Stimulated activated CD4-positive, alpha-beta T cell treated with anti-CD3 and anti-CD28 coated beads, Interleukin-15, amount 100 ng/mL, for 24 hours (primary cell): ENCODE data around the gene TSC22D2.

Source experiments
- DNase-seq: peaks from one replicate; pipeline ENCODE4 v3.0.0-alpha.2; 2020

The TSC22D2 gene

DNA sequence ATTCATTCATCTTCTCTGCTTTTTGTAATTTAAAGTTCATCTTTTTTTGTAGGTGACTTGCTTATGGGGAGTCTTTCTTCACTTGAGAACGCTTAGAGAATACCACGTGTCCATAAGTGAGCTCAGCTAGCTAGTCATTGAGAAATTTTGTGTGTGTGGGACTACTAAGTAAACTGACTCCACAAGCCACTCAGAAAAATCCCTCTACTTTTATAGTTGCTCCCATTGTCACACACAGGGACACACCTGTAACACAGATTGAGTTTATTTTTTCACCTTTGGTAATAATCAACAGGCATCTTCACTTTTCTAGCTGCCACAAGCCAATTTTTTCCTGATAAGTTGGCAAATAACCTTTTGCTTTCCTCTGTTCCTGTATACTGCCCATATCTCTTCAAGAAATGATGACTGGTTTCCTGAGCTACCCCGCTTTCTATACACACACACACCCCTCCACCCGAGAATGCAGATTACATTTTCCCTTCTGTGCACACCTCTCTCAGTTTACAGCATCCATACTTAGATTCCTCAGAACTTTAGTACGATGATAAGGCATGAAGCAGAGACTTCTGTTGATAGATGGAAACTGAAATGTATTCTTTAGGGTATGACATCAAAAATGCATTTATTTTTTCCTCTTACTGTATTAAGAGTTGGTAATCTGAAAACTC is 4.6 kb downstream of the TSC22D2 start:
- DNase-seq = peak; percentile 24

DNA sequence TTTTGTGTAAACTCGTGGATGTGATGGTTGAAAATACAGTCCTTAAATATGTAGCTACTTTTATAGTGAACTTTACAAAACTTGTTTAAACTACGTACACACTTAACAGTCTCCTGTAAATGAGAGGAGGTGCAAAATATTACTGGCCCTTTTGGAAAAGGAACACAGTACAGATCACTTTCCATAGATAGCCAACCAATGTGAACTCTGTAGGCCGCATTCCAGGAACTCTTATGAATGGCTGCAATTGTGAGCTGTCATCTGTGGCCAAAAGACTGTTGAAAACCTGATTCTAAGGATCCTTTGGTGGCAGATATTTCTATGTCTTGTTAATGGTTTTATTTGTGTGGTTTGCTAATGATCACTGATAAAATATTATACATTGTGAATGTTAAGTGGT is 6.2 kb downstream of the TSC22D2 start:
- DNase-seq = no peak

DNA sequence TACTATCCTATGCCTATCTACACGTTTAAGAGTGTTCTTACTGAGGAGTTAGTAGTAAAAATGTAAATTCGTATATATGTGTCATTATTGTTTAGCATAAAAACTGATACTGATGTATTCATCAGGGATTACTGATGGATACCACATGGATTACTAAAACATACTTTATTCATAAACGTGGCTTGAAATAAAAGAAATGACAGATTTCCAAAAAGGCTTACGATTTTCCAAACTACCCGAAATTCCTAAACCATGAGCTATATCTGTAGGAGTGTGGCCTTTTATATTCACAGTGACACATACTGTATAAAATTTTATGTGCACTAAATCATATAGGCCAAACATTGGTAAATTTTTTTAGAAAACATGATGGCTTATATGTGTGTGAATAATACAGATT is 6.9 kb downstream of the TSC22D2 start:
- no peak for DNase-seq

DNA sequence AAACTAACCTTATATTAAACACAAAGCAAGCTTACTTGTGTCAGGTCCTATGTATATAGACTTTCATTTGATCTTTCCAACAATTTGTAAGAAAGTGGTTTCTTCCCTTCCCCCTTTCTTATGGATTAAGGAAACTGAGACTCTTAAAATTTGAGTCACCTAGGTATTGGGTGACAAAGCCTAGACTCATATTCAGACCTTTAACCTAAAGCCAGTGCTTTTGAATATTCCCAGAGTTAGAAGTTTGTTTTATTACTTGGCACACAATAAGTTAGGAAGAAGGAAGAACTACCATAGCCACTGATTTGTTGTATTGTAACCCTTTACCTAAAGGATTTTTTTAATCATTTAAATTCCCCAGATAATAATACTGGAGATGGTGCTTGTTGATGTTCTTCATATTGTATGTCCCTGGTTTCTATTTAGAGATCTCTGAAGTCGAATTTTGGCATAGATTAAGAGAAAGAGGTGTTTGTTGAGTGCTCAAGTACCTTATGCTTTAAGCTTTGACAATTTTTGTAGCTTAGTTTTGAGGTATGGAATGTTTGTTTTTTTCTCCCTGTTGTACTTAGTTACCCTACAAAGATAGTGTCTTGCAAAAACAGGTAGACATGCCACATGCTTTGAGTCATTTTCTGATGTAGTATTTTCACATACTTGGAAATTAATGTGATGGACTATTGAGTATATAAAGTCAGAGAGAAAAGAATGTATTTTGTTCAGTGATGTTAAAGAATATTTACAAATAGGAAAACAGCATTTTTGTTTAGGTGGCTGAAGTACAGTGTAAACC is 11.2 kb downstream of the TSC22D2 start:
- DNase-seq = no peak

- no peak for DNase-seq
Measured at GRCh38 chr3:150419959-150420358, 11.9 kb downstream of the TSC22D2 start.

GRCh38 chr3:150421256-150421655 is 13.2 kb downstream of the TSC22D2 start:
- no peak for DNase-seq

- no peak for DNase-seq
Measured at GRCh38 chr3:150421799-150422548, 13.9 kb downstream of the TSC22D2 start.

GRCh38 chr3:150422907-150423306 is 14.8 kb downstream of the TSC22D2 start:
- no peak for DNase-seq

DNA sequence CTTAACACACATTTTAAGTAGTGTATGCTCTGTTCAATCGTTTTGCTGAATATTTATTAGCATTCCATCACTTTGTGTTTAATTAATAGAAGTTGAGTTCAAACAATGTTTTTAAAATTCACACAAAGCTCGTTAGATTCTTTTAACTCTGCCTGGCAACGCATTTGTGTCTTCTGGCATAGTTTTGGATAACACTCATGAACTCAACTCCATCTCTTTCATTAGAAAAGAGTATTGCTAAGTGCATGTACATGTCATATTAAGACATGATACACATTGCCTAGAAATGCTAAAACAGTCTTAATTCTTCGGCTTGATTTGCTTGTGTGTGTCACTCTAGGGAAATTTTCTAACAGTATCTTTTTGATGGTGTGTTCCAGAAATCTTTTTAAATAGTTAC is 15.7 kb downstream of the TSC22D2 start:
- DNase-seq = no peak

DNA sequence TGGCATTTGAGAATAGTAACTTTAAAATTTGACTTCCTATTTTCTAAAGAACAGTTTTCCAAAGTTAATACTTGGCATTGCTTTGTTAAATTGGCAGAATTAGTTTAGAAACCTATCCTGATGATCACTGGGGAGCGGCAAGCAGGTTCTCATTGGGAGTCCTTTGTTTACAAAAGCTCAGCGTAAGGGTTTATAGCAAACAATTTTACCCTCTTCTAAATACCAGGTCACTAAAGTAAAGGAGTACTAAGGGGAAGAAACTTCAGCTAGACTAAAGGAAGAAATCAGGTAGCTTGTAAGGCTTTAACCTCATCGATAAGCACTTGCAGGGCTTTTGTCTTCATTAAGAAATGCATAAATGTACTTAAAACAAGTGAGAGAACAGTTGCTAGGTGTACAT is 18.2 kb downstream of the TSC22D2 start:
- no peak for DNase-seq

DNA sequence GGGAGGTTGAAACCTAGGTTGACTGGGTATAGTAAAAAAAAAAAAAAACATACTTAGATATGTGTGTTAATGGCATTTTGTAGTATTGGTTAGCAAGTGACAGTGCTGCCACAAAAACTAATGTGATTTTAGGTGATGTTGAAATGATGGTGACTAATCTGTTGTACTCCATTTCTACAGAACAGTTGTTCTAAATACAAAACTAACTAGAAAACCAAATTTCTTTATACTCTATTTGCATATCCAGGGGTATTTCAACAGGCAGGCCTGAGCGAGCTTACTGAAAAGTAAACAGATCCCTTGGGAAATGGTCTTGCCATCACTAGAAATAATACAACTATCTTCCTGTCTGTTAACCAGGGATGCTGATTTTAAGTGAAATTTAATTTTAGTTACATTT is 20.5 kb downstream of the TSC22D2 start:
- no peak for DNase-seq

DNA sequence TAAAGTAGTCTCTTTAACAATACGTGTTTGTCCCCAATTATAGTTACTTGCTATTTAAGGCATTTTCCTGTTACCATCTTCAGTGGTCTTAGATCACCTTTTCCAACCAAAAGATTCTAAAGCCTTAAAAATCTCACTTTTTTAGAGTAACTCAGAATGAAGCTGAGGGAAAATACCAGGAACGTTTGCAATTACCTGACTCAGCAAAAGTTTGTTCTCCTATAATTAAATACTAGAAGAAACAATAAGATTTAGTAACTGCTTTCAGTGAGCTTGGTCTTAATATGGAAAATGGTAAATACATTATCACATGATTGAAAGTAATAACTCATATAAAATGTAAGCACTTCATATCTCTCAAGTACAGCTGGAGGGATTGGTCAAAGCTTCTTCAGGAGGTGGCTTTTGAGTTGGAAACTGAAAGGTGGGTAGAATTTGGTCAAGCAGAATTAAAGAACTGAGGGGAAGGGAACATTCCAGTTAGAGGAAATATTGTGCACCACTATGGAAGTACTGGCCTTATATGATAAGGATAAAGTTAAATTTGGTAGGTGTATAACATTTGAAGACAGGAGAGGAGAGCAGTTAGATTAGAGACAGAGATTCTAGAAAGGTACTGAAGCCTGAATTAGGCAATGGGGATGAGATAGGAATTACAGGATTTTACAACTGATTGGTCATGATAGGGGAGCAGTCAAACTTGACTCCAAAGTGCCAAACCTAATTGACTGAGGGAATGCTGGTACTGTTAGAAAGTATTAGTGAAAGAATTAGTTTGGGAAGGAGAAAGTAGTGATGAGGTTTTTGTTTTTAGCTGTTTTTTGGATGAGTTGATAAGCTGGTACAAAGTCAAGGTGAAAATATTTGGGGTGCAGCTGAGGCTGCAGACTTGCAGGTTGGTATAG is 21.9 kb downstream of the TSC22D2 start:
- DNase-seq = no peak

DNA sequence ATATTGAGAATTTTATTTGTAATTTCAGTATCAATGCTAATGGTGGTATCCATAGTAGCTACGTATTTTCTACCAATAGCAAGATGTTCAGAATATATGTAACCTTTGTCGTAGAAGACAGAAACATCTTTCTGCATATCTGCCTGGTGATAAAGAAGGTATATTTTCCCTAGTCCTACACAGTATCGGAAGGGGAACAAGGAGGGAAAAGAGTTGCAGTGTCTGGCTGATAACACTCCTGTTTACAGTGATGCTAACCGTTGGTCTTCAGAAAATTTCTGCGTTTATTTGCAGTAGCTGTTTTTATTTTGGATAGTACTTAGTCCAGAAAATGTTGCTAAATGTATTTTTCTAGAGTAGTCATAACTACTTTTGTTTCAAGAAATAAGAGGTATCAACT is 25.2 kb downstream of the TSC22D2 start:
- DNase-seq = no peak

DNA sequence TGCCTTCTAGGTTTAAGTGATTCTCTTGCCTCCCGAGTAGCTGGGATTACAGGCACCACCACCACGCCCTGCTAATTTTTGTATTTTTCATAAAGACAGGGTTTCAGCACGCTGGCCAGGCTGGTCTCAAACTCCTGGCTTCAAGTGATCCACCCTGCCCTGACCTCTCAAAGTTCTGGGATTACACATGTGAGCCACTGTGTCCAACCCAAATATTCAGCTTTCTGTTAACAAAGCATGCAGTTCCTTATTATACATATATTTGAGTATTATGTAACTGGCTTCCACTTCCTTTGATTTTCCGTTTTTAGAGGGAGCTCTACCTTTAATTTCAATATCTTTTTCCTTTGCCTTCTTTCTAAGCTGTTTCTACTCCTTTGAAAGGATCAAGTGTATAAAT is 26.1 kb downstream of the TSC22D2 start:
- DNase-seq = no peak

- DNase-seq = no peak
Measured at GRCh38 chr3:150436161-150436560, 28.1 kb downstream of the TSC22D2 start.

DNA sequence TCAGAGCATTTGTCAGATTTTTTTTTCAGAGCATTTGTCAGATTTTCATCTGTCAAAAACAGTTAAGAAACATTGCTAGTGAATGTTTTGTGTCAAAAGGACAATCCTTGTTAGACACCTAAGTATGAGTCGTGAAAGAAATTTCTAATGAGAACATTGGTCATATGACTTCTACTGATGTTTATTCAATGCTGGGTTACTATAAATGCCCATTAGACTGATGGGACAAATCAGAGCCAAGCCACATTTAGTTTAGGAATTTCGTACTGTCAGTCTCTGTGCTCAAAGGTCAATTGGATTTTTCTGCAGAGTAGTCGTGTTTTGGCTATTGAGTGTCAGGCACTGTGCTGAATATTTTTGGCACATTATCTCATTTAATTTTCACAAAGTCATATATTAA is 31.6 kb downstream of the TSC22D2 start:
- no peak for DNase-seq

DNA sequence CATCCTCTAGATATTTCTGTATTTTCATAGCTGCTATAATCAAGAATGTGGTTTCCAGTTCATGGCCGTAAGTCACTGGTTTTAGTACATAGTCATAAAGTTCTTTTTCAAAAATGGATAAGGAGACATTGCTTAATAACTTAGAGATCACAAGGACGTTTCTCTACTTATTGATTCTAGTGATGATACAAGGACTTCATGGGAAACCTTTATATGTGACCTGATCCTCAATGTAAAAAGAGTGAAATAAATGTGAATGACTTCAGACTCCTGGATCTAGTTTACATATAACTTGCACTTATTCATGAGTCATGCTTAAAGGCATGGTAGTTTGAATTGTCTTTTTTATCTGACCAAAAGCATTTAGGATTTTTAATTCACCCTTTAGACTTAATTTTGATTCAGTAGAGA is 35.2 kb downstream of the TSC22D2 start:
- DNase-seq = no peak

GRCh38 chr3:150444371-150444770 is 36.3 kb downstream of the TSC22D2 start:
- no peak for DNase-seq

GRCh38 chr3:150446470-150446977 is 38.4 kb downstream of the TSC22D2 start:
- DNase-seq = no peak

DNA sequence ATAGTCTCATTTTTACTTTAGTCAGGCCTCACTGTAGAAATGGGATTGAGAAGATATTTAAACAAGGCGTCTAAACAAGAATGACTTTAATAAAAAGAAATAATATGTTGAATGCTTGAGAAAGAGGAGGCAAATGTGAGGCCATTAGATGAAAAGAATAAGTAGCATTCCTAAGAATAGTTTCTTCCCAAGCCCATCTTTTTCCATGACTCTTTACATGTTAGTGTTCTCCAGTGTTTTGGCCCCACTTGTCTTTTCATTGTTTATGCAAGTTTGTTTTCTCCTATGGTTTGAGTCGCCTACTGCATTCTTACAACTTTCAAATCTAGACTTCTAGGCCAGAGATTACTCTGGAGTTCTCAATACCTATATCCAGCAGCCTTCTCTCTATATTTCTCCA is 39.0 kb downstream of the TSC22D2 start:
- no peak for DNase-seq

GRCh38 chr3:150447631-150448465 is 39.8 kb downstream of the TSC22D2 start:
- no peak for DNase-seq
